ENCODE measurements around the gene CFAP57. TPM values are rescaled to one million over a fixed set of nuclear protein-coding genes. Genes with fewer than 3 reads are reported as not detected.
A peak's percentile ranks its signal among the peaks of the same experiment; 100 is the strongest.

Gene CFAP57
- total and polyA plus RNA-seq, 2 of the 13 experiments (the other 11 are each of a cell fraction or from before 2014, with no cell fraction given), result 0.01 TPM; not detected in 1

- TF ChIP-seq ATF4 (CRISPR knock-in tag; IDR thresholded peaks at IDR 0.05) (no peak), TBX3 (IDR thresholded peaks at IDR 0.05; ENCODE audit: borderline replicate concordance) (0 out of 2 replicates have a peak, but pooled peaks have one; percentile 19), RXRA (CRISPR knock-in tag; IDR thresholded peaks at IDR 0.05) (no peak), KDM1A (CRISPR knock-in tag; IDR thresholded peaks at IDR 0.05) (peak; percentile 49; the same call in 1 of the 2 replicates), NRL (CRISPR knock-in tag; IDR thresholded peaks at IDR 0.05; ENCODE audit: borderline replicate concordance) (no peak), ARID5B (CRISPR knock-in tag; IDR thresholded peaks at IDR 0.05) (peak; percentile 58; the same call in 1 of the 2 replicates), ZNF512B (CRISPR knock-in tag; IDR thresholded peaks at IDR 0.05; ENCODE audit: borderline replicate concordance) (no peak), GATAD2A (CRISPR knock-in tag; IDR thresholded peaks at IDR 0.05) (peak; percentile 69; the same call in 1 of the 2 replicates), ZNF282 (IDR thresholded peaks at IDR 0.05; ENCODE audit: partially characterized antibody) (no peak), BCL6 (CRISPR knock-in tag; IDR thresholded peaks at IDR 0.05) (peak; percentile 77), ATM (IDR thresholded peaks at IDR 0.05; ENCODE audit: borderline replicate concordance) (no peak), SP5 (CRISPR knock-in tag; IDR thresholded peaks at IDR 0.05; ENCODE audit: borderline replicate concordance, low read depth) (no peak), MXD3 (CRISPR knock-in tag; IDR thresholded peaks at IDR 0.05) (no peak), ZNF674 (CRISPR knock-in tag; IDR thresholded peaks at IDR 0.05; ENCODE audit: low read depth) (no peak), NKX3-1 (CRISPR knock-in tag; IDR thresholded peaks at IDR 0.05) (no peak), ZNF331 (CRISPR knock-in tag; IDR thresholded peaks at IDR 0.05) (no peak), FOXA1 (IDR thresholded peaks at IDR 0.05) (peak; percentile 78), FOXA1 (CRISPR knock-in tag; IDR thresholded peaks at IDR 0.05) (0 out of 2 replicates have a peak, but pooled peaks have one; percentile 20)
These were observed 74.5 kb downstream of the CFAP57 start (continued) for GRCh38 chr1:43246466-43247213.
